HG03108 (cell line): ENCODE results near the gene PKHD1.

Experiments used
- ATAC-seq: cut with Tn5 transposase; IDR thresholded peaks from one replicate; pipeline ENCODE4 v1.9.1; 2021; ENCODE audit warnings: moderate library complexity; ENCODE audit not compliant: unreplicated experiment

The PKHD1 gene

DNA sequence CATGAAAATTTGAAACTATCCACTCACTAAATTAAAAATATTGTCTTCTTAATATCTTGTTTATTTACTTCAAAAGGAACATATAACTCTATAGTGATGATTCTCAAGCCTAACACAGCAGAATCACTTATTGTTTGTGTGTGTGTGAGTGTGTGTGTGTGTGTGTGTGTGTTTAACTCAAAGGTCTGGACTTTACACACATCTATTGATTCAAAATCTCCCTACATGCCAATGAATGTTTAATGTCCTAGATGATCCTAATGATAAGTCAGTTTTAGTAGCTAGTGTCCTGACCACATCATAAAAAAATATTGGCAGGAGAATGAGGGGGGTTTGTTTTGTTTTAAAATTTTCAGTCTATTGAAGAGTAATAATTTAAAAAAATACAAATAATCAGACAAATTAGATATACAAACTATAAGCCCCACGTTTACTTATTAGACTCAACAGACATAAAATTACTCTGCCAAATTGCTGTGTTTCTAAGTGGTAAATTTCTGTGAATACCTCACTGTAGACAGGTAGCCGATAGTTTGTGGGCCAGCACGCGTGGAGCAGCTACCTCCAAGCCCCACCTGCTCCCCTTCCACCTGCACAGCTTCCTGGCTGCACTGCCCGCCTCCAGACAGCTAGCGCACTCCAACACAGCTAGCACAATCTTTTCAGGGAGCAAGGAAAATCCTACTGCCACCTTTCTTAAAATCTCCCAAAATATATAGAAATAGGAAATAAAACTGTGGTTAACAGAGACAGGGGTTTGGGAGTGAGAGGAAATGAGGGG is 349.6 kb downstream of the PKHD1 start:
- no peak for ATAC-seq

DNA sequence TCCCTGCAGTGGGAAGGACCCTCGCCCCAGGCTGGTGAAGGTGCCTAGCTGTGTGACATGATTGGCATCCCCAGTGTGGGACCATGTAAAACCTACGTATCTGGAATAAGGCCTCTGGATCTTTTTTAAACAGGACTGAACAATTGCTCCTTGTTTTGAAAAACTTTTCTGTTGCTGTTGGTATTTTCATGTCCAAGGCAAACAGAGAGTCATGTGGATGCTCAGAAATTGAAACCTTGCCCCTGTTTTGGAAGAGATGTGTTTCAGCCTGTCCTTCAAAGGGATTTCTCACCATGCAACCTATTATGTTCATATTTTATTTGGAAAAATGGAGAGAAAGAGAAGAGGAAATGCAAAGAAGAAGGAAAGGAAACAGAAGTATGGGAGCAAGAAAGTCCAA is 362.3 kb downstream of the PKHD1 start:
- no peak for ATAC-seq

- ATAC-seq: no peak
Measured at GRCh38 chr6:51720327-51720726, 367.1 kb downstream of the PKHD1 start.

GRCh38 chr6:51719297-51719696 is 368.1 kb downstream of the PKHD1 start:
- no peak for ATAC-seq

GRCh38 chr6:51718533-51718932 is 368.9 kb downstream of the PKHD1 start:
- no peak for ATAC-seq

- no peak for ATAC-seq
Measured at GRCh38 chr6:51717477-51717876, 369.9 kb downstream of the PKHD1 start.

DNA sequence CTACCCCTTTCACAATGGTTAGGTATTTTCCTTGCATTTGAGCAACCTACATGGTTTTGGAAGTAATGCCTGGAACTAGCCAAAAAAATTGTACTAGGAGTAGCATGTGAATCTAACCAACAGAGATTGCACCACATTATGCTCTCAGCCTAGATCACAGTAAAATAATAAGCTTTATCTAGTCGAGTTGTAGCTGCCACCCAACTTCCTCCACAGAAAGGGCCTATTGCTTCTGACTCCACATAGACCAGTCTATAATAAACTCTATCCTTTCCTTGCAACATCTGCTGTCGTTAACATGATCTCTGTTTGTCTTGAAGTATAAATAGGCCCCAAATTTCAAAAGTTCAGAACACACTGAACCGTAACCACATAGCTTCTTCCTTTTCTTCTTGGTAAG is 375.5 kb downstream of the PKHD1 start:
- ATAC-seq: no peak

DNA sequence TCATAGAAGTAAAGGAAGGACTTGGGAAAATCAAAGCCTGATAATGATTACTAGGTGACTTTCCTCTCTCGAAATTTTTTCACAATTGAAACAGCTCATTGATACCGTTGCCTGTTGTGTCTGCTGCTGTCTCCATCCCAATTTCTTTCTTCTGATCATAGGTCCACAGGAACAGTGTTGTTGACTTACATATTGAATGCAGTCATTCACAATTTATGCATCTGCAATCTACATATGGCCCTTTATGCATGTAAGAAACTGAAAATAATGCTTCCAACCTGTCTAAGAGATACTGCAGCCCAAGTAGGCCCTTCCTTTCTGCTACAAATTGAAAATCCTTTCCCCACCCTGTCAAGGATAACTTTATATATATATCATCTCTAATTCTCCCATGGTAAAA is 381.3 kb downstream of the PKHD1 start:
- ATAC-seq: no peak

DNA sequence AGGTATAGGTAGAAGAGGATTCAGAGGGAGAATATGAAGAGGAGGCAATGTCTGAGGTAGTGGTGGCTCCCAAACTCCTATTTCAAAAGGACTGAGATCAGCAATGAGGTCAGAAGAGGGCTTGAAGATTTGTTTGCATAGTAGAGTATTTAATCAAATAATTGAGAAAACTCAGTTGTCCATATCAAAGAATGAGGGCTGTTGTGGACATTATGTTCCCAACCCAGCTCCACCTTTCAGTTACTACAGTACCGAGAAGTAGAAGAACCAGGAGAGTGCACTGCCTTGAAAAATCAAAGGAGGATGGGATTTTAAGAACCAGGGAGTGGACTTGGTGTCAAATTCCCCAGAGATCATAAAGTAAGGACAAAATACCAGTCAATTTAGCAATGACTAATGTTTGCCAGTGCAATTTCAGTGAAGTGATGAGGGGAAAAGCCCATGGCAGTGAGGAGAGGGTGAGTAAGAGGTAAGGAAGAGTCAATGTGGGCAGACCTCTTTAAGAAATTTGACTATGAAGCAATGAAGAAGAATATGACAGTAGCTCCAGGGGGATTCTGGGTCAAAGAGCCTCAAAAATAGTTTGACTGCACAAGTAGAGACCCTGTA is 382.4 kb downstream of the PKHD1 start:
- no peak for ATAC-seq

- ATAC-seq: no peak
Measured at GRCh38 chr6:51702851-51703250, 384.6 kb downstream of the PKHD1 start.

- no peak for ATAC-seq
Measured at GRCh38 chr6:51684603-51685002, 402.8 kb downstream of the PKHD1 start.

- ATAC-seq: no peak
Measured at GRCh38 chr6:51684038-51684437, 403.4 kb downstream of the PKHD1 start.

DNA sequence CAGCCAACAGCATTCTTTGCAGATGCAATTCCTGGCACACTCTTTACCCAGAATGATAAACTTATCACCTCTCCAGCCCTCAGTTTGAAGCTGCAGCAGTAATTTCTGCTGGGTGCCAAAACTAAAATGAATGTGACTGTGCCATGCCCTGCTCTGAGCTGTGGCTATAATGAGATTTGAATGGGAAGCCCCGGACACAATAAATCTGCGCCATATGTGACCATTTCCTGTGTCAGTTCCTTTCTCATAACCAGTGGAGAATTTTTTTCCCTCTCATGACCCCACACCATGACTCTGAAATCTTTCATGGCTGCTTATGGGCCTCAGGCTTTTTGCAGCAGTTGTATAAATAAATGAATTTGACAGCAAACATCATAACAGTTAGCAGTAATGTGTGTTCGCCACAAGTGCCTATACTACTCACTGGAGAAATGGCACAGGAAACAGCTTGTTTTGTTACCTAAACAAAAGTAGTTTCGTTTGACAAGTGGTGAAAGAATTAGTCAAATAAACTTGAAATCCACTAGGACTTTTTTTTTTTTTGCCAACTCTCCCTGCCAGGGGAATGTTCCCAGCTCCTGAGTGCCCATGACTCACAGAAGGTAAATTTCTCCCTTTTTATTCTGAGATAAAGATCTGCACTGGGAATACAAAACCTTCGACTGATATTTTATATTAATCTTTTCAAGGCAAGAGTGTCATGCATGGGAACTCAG is 408.4 kb downstream of the PKHD1 start:
- peak; percentile 81 for ATAC-seq

- ATAC-seq: no peak
Measured at GRCh38 chr6:51678274-51678673, 409.1 kb downstream of the PKHD1 start.

DNA sequence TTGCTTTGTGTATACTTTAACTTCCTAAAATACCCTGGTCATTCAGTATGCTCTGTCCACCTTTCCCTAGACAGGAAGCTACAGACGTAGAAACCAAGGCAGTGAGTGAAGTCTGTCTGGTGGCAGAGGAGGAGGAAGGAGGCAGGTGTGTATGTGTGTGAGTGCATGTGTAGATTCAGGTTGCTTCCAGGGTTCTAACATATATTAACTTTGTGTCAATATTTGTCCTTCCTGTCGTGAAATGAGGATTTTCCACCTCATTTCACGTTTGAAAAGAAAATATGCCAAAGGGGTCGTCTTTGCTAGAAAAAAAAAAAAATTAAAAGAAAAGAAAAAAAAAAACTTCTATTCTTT is 411.5 kb downstream of the PKHD1 start:
- ATAC-seq: no peak

GRCh38 chr6:51675020-51675921 is 412.1 kb downstream of the PKHD1 start:
- ATAC-seq: no peak

- no peak for ATAC-seq
Measured at GRCh38 chr6:51663525-51663924, 423.9 kb downstream of the PKHD1 start.

- no peak for ATAC-seq
Measured at GRCh38 chr6:51660767-51661166, 426.6 kb downstream of the PKHD1 start.

- ATAC-seq: no peak
Measured at GRCh38 chr6:51657491-51657890, 429.9 kb downstream of the PKHD1 start.

DNA sequence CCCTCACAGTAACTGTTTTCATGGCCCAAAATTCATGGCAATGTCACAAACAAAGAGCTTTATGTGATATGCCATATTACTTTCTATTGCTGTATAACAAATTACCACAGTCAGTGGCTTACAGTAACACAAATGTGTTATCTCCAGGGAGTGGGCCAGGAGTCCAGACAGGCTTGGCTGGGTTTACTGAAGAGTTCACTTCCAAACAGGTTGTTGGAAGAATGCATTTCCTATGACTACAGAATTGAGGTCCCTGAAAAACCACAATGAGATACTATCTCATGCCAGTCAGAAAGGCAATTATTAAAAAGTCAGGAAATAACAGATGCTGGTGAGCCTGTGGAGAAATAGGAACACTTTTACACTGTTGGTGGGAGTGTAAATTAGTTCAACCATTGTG is 431.9 kb downstream of the PKHD1 start:
- ATAC-seq: no peak

DNA sequence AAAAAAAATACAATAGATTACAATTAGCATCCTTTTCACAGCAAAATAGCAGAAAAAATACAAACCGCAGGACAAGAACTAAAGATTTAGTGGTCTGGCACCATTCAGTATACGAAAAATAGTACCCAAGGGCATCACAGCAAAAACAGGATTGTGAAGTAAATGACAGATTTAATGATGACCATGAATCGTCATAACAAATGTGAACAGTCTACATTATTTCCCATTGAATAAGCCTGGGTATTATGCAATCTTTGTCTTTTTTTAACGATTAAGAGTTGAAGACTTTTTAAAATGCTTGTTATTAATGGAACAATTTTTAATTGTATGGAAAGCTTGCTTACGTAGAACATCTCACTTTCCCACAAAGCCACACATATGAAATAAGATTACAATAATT is 432.8 kb downstream of the PKHD1 start:
- ATAC-seq: no peak
